IPS-15b (cell line): Measurements from ENCODE around the gene SSTR5.

ENCODE experiments used
- H3K27me3 ChIP-seq: one replicate; pipeline ENCODE4 v1.6.1; 2013; ENCODE audit warnings: low read length; ENCODE audit not compliant: control insufficient read depth, insufficient read depth
- H3K36me3 ChIP-seq: one replicate; pipeline ENCODE4 v1.6.1; 2013; ENCODE audit warnings: low read length; ENCODE audit not compliant: control insufficient read depth, insufficient read depth
- H3K4me1 ChIP-seq: one replicate; pipeline ENCODE4 v1.6.1; 2013; ENCODE audit warnings: mild to moderate bottlenecking, low read length; ENCODE audit not compliant: control insufficient read depth, insufficient read depth
- H3K4me3 ChIP-seq: one replicate; pipeline ENCODE4 v1.5.1; 2013; ENCODE audit warnings: low read depth, low read length
- H3K9ac ChIP-seq: one replicate; pipeline ENCODE4 v1.6.1; 2013; ENCODE audit warnings: low read depth, mild to moderate bottlenecking, low read length
- H3K9me3 ChIP-seq: one replicate; pipeline ENCODE4 v1.6.1; 2013; ENCODE audit warnings: mild to moderate bottlenecking, low read length; ENCODE audit not compliant: control insufficient read depth, insufficient read depth

Gene SSTR5

GRCh38 chr16:1108299-1109252 is 36.0 kb downstream of the SSTR5 start:
- Histone ChIP-seq H3K27me3 (no peaks in the 10 kb centered on the region), H3K4me1 (no peaks in the 10 kb centered on the region)

GRCh38 chr16:1109648-1110047 is 37.1 kb downstream of the SSTR5 start:
- H3K27me3 ChIP-seq: no peaks in the 10 kb centered on the region
- H3K36me3 ChIP-seq: no peaks in the 10 kb centered on the region
- no peak overlapping the region for H3K9ac ChIP-seq

More at GRCh38 chr16:1108299-1109252, 36.0 kb downstream of the SSTR5 start:
- Histone ChIP-seq H3K36me3 (no peaks in the 10 kb centered on the region), H3K9me3 (no peaks in the 10 kb centered on the region), H3K4me3 (no peak overlapping the region), H3K9ac (no peak overlapping the region)

GRCh38 chr16:1112506-1113184 is 40.1 kb downstream of the SSTR5 start:
- no peaks in the 10 kb centered on the region for H3K36me3 ChIP-seq
- H3K9ac ChIP-seq: no peak overlapping the region
- H3K9me3 ChIP-seq: no peaks in the 10 kb centered on the region
- H3K4me1 ChIP-seq: no peaks in the 10 kb centered on the region
- H3K4me3 ChIP-seq: no peak overlapping the region
- H3K27me3 ChIP-seq: no peaks in the 10 kb centered on the region

More at GRCh38 chr16:1109648-1110047, 37.1 kb downstream of the SSTR5 start:
- no peaks in the 10 kb centered on the region for H3K4me1 ChIP-seq
- H3K9me3 ChIP-seq: no peaks in the 10 kb centered on the region
- no peak overlapping the region for H3K4me3 ChIP-seq

GRCh38 chr16:1113489-1113888 is 40.9 kb downstream of the SSTR5 start:
- no peak overlapping the region for H3K4me3 ChIP-seq
- no peaks in the 10 kb centered on the region for H3K4me1 ChIP-seq
- H3K9ac ChIP-seq: no peak overlapping the region
- no peaks in the 10 kb centered on the region for H3K36me3 ChIP-seq
- H3K27me3 ChIP-seq: no peaks in the 10 kb centered on the region
- no peaks in the 10 kb centered on the region for H3K9me3 ChIP-seq

- Histone ChIP-seq H3K36me3 (no peaks in the 10 kb centered on the region), H3K4me3 (no peak overlapping the region), H3K27me3 (no peaks in the 10 kb centered on the region), H3K9me3 (no peaks in the 10 kb centered on the region), H3K4me1 (no peaks in the 10 kb centered on the region), H3K9ac (no peak overlapping the region)
Measured at GRCh38 chr16:1113889-1114526, 41.5 kb downstream of the SSTR5 start.

GRCh38 chr16:1116693-1117077 is 44.1 kb downstream of the SSTR5 start:
- Histone ChIP-seq H3K9me3 (no peaks in the 10 kb centered on the region), H3K4me1 (no peaks in the 10 kb centered on the region), H3K27me3 (no peaks in the 10 kb centered on the region), H3K36me3 (no peaks in the 10 kb centered on the region), H3K4me3 (no peak overlapping the region), H3K9ac (no peak overlapping the region)

GRCh38 chr16:1117176-1117900 is 44.8 kb downstream of the SSTR5 start:
- Histone ChIP-seq H3K9ac (no peak overlapping the region), H3K9me3 (no peaks in the 10 kb centered on the region), H3K4me1 (no peaks in the 10 kb centered on the region), H3K4me3 (no peak overlapping the region), H3K27me3 (no peaks in the 10 kb centered on the region), H3K36me3 (no peaks in the 10 kb centered on the region)

- Histone ChIP-seq H3K9ac (no peak overlapping the region), H3K4me3 (no peak overlapping the region), H3K36me3 (no peaks in the 10 kb centered on the region), H3K4me1 (no peaks in the 10 kb centered on the region), H3K9me3 (no peaks in the 10 kb centered on the region), H3K27me3 (no peaks in the 10 kb centered on the region)
Measured at GRCh38 chr16:1117926-1118325, 45.4 kb downstream of the SSTR5 start.

- H3K9ac ChIP-seq: no peak overlapping the region
Measured at GRCh38 chr16:1119129-1119528, 46.6 kb downstream of the SSTR5 start.

GRCh38 chr16:1119766-1120576 is 47.4 kb downstream of the SSTR5 start:
- Histone ChIP-seq H3K9me3 (no peaks in the 10 kb centered on the region), H3K27me3 (no peaks in the 10 kb centered on the region), H3K9ac (no peak overlapping the region), H3K4me1 (no peaks in the 10 kb centered on the region), H3K36me3 (no peaks in the 10 kb centered on the region), H3K4me3 (no peak overlapping the region)

More at GRCh38 chr16:1119129-1119528, 46.6 kb downstream of the SSTR5 start:
- no peaks in the 10 kb centered on the region for H3K27me3 ChIP-seq
- no peak overlapping the region for H3K4me3 ChIP-seq
- no peaks in the 10 kb centered on the region for H3K36me3 ChIP-seq
- H3K4me1 ChIP-seq: no peaks in the 10 kb centered on the region
- no peaks in the 10 kb centered on the region for H3K9me3 ChIP-seq

GRCh38 chr16:1120577-1120941 is 48.0 kb downstream of the SSTR5 start:
- Histone ChIP-seq H3K9me3 (no peaks in the 10 kb centered on the region), H3K9ac (no peak overlapping the region), H3K4me3 (no peak overlapping the region), H3K36me3 (no peaks in the 10 kb centered on the region), H3K27me3 (no peaks in the 10 kb centered on the region), H3K4me1 (no peaks in the 10 kb centered on the region)
